Vagina (tissue), 2 donors: ENCODE measurements around the gene CACNB2. TPM values are rescaled to one million over a fixed set of nuclear protein-coding genes. Genes with fewer than 3 reads are reported as not detected.
"Not testable (repeated sequence)": the region's sequence is repeated elsewhere in the genome, so short reads cannot be mapped to it uniquely, and the experiment has no call there.

Experiments used
- DNase-seq, 2 donors: peaks; one replicate each; pipeline ENCODE4 v3.0.0-alpha.2; 2017; ENCODE audit errors: extremely low spot score in 2 of 2
- H3K27ac ChIP-seq: fragments of 200-600 bp; sonication (generic); one replicate; pipeline ENCODE4 v1.5.1; 2019
- H3K27me3 ChIP-seq: fragments of 200-600 bp; sonication (generic); one replicate; pipeline ENCODE4 v1.5.1; 2019
- H3K36me3 ChIP-seq, 2 donors: fragments of 200-600 bp; sonication (generic); one replicate each; pipeline ENCODE4 v1.5.1; 2017 to 2019
- H3K4me1 ChIP-seq: fragments of 200-600 bp; sonication (generic); one replicate; pipeline ENCODE4 v1.5.1; 2019
- H3K4me3 ChIP-seq, 2 donors: fragments of 200-600 bp; sonication (generic); 1 replicate in 1 of 2; 2 replicates in 1 of 2; pipeline ENCODE4 v1.5.1; 2016 to 2019
- H3K9me3 ChIP-seq: fragments of 200-600 bp; sonication (generic); one replicate; pipeline ENCODE4 v1.5.1; 2019
- CTCF ChIP-seq, 3 experiments: fragments of 450-650 bp in 2 of 3; fragments of 200-600 bp in 1 of 3; sonication (generic) in 1 of 3; IDR thresholded peaks; one replicate each; pipeline ENCODE4 v1.5.1; 2017 to 2019; ENCODE audit warnings: antibody characterized with exemption in 3 of 3, mild to moderate bottlenecking in 2 of 3, moderate library complexity in 2 of 3
- POLR2A ChIP-seq, 2 donors: fragments of 450-650 bp; IDR thresholded peaks; one replicate each; pipeline ENCODE4 v1.6.1; 2017; ENCODE audit warnings: antibody characterized with exemption in 2 of 2, mild to moderate bottlenecking in 2 of 2, moderate library complexity in 2 of 2
- POLR2AphosphoS5 ChIP-seq, 2 donors: sonication (generic); formaldehyde crosslinking; IDR thresholded peaks; one replicate each; pipeline ENCODE4 v1.9.0; 2017; ENCODE audit warnings: antibody characterized with exemption in 2 of 2, mild to moderate bottlenecking in 2 of 2, low read depth in 1 of 2; ENCODE audit not compliant: insufficient read depth in 1 of 2
- intact Hi-C: fragments of 100-400 bp; cut with DNase I; formaldehyde crosslinking; loops from one replicate; pipeline ENCODE4 v1.15.1; 2023
- total RNA-seq: library from RNA; depleted of rRNA; stranded (reverse); fragments of >200 nt; gene quantifications from one replicate; pipeline ENCODE4 v1.2.3, GENCODE V29; 2016

Gene CACNB2
- total RNA-seq, 1 donor from 2014 or later, result 12.8 TPM

DNA sequence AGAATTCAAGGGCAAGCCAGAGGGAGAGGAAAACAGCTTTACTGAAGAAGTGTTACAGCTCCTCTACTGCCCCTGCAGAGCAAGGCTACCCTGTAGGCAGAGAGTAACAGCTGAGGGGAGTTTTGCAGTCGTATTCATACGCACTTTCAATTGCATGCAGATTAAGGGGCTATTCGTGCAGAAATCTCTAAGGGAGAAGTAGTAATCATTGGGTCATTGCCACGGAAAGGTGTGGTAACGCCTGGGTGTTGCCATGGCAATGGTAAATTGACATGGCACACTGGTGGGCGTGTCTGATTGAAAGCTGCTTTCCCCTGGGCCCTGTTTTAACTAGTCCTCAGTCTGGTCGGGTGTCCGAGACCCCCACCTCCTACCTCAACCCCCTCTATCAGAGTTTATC lies 284.0 kb downstream of the CACNB2 start:
- Histone ChIP-seq H3K27ac (no peak overlapping the region), H3K9me3 (no peaks in the 10 kb centered on the region), H3K27me3 (no peaks in the 10 kb centered on the region), H3K36me3 (no peaks in the 10 kb centered on the region), H3K4me1 (no peaks in the 10 kb centered on the region), H3K4me3 (no peak overlapping the region)
- TF ChIP-seq POLR2AphosphoS5 (IDR thresholded peaks at IDR 0.05; ENCODE audit: insufficient read depth in 1 of 2, low read depth in 1 of 2) (no peak), POLR2A (IDR thresholded peaks at IDR 0.05) (no peak), CTCF (IDR thresholded peaks at IDR 0.05) (no peak)
- DNase-seq, result no peak
- intact Hi-C loops, result no loop called here

- no peak overlapping the region for H3K27ac ChIP-seq
- no peaks in the 10 kb centered on the region for H3K4me1 ChIP-seq
- H3K36me3 ChIP-seq, result no peaks in the 10 kb centered on the region
- no peaks in the 10 kb centered on the region for H3K9me3 ChIP-seq
- H3K27me3 ChIP-seq, result no peaks in the 10 kb centered on the region
- DNase-seq, result no peak
- no peak overlapping the region for H3K4me3 ChIP-seq
- TF ChIP-seq CTCF (IDR thresholded peaks at IDR 0.05) (no peak), POLR2A (IDR thresholded peaks at IDR 0.05) (no peak), POLR2AphosphoS5 (IDR thresholded peaks at IDR 0.05; ENCODE audit: insufficient read depth in 1 of 2, low read depth in 1 of 2) (no peak)
- intact Hi-C loops, result no loop called here
These were observed 289.1 kb downstream of the CACNB2 start for GRCh38 chr10:18429335-18429734.

GRCh38 chr10:18436902-18437301 lies 296.7 kb downstream of the CACNB2 start:
- H3K9me3 ChIP-seq, result no peaks in the 10 kb centered on the region
- no peaks in the 10 kb centered on the region for H3K27me3 ChIP-seq
- H3K36me3 ChIP-seq, result no peaks in the 10 kb centered on the region
- intact Hi-C loops, result no loop called here
- no peak for DNase-seq
- TF ChIP-seq POLR2A (IDR thresholded peaks at IDR 0.05) (no peak), POLR2AphosphoS5 (IDR thresholded peaks at IDR 0.05; ENCODE audit: insufficient read depth in 1 of 2, low read depth in 1 of 2) (no peak), CTCF (IDR thresholded peaks at IDR 0.05) (no peak)
- H3K27ac ChIP-seq, result no peak overlapping the region
- no peaks in the 10 kb centered on the region for H3K4me1 ChIP-seq
- H3K4me3 ChIP-seq, result no peak overlapping the region

- H3K9me3 ChIP-seq, result no peaks in the 10 kb centered on the region
- intact Hi-C loops, result no loop called here
- H3K4me1 ChIP-seq, result no peaks in the 10 kb centered on the region
- TF ChIP-seq POLR2A (IDR thresholded peaks at IDR 0.05), result no peak
- no peaks in the 10 kb centered on the region for H3K36me3 ChIP-seq
- no peaks in the 10 kb centered on the region for H3K27me3 ChIP-seq
- H3K27ac ChIP-seq, result no peak overlapping the region
- DNase-seq, result no peak
- H3K4me3 ChIP-seq, result no peak overlapping the region
These were observed 297.3 kb downstream of the CACNB2 start for GRCh38 chr10:18437486-18437885.

- Histone ChIP-seq H3K27me3 (no peaks in the 10 kb centered on the region), H3K4me3 (no peak overlapping the region), H3K9me3 (no peaks in the 10 kb centered on the region), H3K27ac (no peak overlapping the region), H3K4me1 (no peaks in the 10 kb centered on the region), H3K36me3 (no peaks in the 10 kb centered on the region)
- TF ChIP-seq POLR2AphosphoS5 (IDR thresholded peaks at IDR 0.05; ENCODE audit: insufficient read depth in 1 of 2, low read depth in 1 of 2), result no peak
- TF ChIP-seq POLR2A (IDR thresholded peaks at IDR 0.05), result no peak
- no peak for DNase-seq
- intact Hi-C loops, result no loop called here
These were observed 298.3 kb downstream of the CACNB2 start for GRCh38 chr10:18438361-18439126.

DNA sequence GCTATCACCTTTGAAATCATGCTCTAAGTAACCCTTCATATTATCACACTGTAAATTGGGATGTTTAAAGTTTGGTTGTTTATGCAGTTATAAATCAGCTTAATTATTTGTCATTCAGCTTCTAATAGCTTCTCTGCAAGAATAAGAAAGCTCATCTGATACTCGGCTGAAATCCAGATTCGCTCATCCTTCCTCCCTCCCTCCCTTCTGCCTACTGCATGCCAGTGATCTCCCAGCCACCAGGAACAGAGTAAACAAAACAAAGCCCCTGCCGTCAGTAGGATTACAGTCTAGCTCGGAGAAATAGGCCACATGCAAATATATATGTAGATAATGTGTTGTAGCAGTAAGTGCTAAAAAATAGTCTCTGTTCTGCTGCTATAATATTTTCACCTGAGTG lies 299.4 kb downstream of the CACNB2 start:
- intact Hi-C loops, result no loop called here
- TF ChIP-seq POLR2AphosphoS5 (IDR thresholded peaks at IDR 0.05; ENCODE audit: insufficient read depth in 1 of 2, low read depth in 1 of 2) (no peak), CTCF (IDR thresholded peaks at IDR 0.05) (no peak), POLR2A (IDR thresholded peaks at IDR 0.05) (no peak)
- H3K4me3 ChIP-seq, result no peak overlapping the region
- no peak overlapping the region for H3K27ac ChIP-seq
- no peaks in the 10 kb centered on the region for H3K4me1 ChIP-seq
- H3K9me3 ChIP-seq, result no peaks in the 10 kb centered on the region
- no peak for DNase-seq
- H3K27me3 ChIP-seq, result no peaks in the 10 kb centered on the region
- H3K36me3 ChIP-seq, result no peaks in the 10 kb centered on the region

DNA sequence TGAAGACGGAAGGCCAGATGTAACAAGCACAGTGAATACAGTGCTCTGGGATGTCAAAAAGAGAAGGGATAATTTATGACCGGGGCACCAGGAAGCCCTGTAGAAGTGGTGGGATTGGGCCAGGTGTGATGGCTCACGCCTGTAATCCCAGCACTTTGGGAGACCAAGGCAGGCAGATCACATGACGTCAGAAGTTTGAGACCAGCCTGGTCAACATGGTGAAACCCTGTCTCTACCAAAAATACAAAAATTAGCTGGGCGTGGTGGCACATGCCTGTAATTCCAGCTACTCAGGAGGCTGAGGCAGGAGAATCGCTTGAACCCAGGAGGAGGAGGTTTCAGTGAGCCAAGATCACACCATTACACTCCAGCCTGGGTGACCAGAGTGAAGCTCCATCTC lies 305.4 kb downstream of the CACNB2 start:
- H3K4me1 ChIP-seq, DNase-seq, H3K9me3 ChIP-seq, intact Hi-C loops, H3K27ac ChIP-seq, H3K36me3 ChIP-seq, H3K27me3 ChIP-seq, H3K4me3 ChIP-seq: not testable (repeated sequence)
